K562 (cell line): ENCODE results near the gene AJUBA. TPM values are rescaled to one million over a fixed set of nuclear protein-coding genes. Genes with fewer than 3 reads are reported as not detected.

ENCODE experiments used
- FOXA3 ChIP-seq, 2 experiments: fragments of 450-650 bp in 1 of 2; sonication (generic) in 1 of 2; formaldehyde crosslinking; IDR thresholded peaks in 1 of 2; conservative IDR thresholded peaks in 1 of 2; 2 replicates each; pipeline versions ENCODE4 v1.4.0 to v1.8.0; 2020 to 2022; ENCODE audit warnings: mild to moderate bottlenecking in 2 of 2, missing genetic modification reagents in 1 of 2
- GTF2E2 ChIP-seq: fragments of 200-800 bp; sonication (Bioruptor generic); IDR thresholded peaks from 2 replicates; pipeline ENCODE4 v1.6.1; 2016; ENCODE audit warnings: missing genetic modification characterization, missing compliant biosample characterization
- SPI1 ChIP-seq: IDR thresholded peaks from 2 replicates; pipeline ENCODE4 v1.6.1; 2011; ENCODE audit warnings: low read depth, low read length, control low read depth, borderline replicate concordance
- ZNF121 ChIP-seq: sonication (generic); formaldehyde crosslinking; conservative IDR thresholded peaks from 2 replicates; pipeline ENCODE4 v1.8.0; 2022; ENCODE audit warnings: missing genetic modification reagents
- ZNF384 ChIP-seq: IDR thresholded peaks from 2 replicates; pipeline ENCODE4 v1.6.1; 2012; ENCODE audit warnings: low read depth, low read length, improper control_type of control experiment
- ZNF431 ChIP-seq: sonication (generic); formaldehyde crosslinking; IDR thresholded peaks from 2 replicates; pipeline ENCODE4 v1.8.0; 2022; ENCODE audit warnings: mild to moderate bottlenecking, missing genetic modification reagents
- ZNF780A ChIP-seq: fragments of 250-450 bp; sonication (Bioruptor Pico); IDR thresholded peaks from 2 replicates; pipeline ENCODE4 v1.5.0; 2021; ENCODE audit warnings: mild to moderate bottlenecking
- polyA plus RNA-seq, 8 experiments: library from polyadenylated mRNA; depleted of rRNA in 4 of 8; stranded (reverse) in 5 of 8; unstranded in 3 of 8; fragments of >200 nt; fragmentation: Nextera tagmentation in 2 of 8; fragmentation: Illumina TruSeq in 1 of 8; extraction: Ambion mirVana in 2 of 8; extraction: Trizol in 1 of 8; gene quantifications; 2 replicates each; pipeline versions ENCODE4 v1.2.1 to v1.2.3, GENCODE V29; 2011 to 2014; ENCODE audit warnings: inconsistent platforms in 1 of 8, missing spikeins in 1 of 8
- total RNA-seq, 7 experiments: library from RNA; depleted of rRNA in 6 of 7; stranded (reverse); fragments of >200 nt in 6 of 7; fragmentation: Illumina TruSeq in 2 of 7; extraction: Trizol in 2 of 7; gene quantifications; 2 replicates each; pipeline versions ENCODE4 v1.2.1 to v1.2.3, GENCODE V29; 2011 to 2021; ENCODE audit warnings: low replicate concordance in 1 of 7
- TF ChIP-seq, protein P1 (sequence below): fragments of 450-650 bp; IDR thresholded peaks from 2 replicates; pipeline ENCODE4 v1.6.1; 2016; ENCODE audit warnings: low read depth
- TF ChIP-seq, protein P2 (sequence below): IDR thresholded peaks from 2 replicates; pipeline ENCODE4 v1.6.1; 2011; ENCODE audit warnings: borderline replicate concordance, low read depth, mild to moderate bottlenecking, moderate library complexity, low read length; ENCODE audit not compliant: insufficient read depth, poor library complexity, severe bottlenecking
- TF ChIP-seq, protein P3 (sequence below): sonication (generic); formaldehyde crosslinking; IDR thresholded peaks from 2 replicates; pipeline ENCODE4 v1.8.1; 2023; ENCODE audit warnings: mild to moderate bottlenecking, missing genetic modification reagents
- TF ChIP-seq, protein P4 (sequence below): sonication (generic); formaldehyde crosslinking; IDR thresholded peaks from 2 replicates; pipeline ENCODE4 v1.8.1; 2023; ENCODE audit warnings: mild to moderate bottlenecking, missing genetic modification reagents, moderate library complexity

AJUBA gene
- total and polyA plus RNA-seq, 9 of the 15 experiments (the other 6 are each of a cell fraction or from before 2014, with no cell fraction given) = 0.73 to 4.7 (median 2.8) TPM

DNA sequence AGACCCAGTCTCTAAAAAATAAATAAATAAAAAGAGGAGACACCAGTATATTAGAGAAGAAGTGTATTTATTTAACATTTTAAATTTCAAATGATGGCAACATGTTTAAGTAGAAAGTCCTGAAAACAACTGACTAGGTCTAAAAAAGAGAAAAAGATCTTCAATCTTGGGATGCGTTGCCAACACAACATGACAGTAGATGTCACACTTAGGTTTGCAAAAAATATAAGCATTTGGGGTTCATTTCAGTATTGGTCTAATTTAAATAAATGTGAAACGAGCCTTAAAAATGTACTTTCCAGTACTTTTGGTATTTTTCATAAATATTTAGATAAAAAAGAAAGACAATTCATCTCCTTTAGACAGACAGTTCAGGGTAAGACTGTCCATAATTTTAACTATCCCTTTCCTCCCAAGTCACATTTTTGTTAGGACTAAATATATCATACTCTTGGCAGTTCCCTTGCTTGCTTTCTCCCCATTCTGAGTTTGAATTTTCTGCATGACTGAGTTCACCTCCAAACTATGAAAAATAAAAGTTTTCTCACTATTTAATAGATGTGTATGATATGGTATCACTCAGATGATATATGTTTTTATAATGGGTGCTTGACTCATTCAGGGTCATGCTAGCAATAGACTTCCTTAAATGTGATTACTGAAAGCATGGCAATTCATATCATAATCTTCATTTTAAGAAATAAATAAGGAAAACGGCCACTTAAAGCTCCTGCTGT, 23.3 kb upstream of the AJUBA start (continued):
- TF ChIP-seq, protein P1, sequence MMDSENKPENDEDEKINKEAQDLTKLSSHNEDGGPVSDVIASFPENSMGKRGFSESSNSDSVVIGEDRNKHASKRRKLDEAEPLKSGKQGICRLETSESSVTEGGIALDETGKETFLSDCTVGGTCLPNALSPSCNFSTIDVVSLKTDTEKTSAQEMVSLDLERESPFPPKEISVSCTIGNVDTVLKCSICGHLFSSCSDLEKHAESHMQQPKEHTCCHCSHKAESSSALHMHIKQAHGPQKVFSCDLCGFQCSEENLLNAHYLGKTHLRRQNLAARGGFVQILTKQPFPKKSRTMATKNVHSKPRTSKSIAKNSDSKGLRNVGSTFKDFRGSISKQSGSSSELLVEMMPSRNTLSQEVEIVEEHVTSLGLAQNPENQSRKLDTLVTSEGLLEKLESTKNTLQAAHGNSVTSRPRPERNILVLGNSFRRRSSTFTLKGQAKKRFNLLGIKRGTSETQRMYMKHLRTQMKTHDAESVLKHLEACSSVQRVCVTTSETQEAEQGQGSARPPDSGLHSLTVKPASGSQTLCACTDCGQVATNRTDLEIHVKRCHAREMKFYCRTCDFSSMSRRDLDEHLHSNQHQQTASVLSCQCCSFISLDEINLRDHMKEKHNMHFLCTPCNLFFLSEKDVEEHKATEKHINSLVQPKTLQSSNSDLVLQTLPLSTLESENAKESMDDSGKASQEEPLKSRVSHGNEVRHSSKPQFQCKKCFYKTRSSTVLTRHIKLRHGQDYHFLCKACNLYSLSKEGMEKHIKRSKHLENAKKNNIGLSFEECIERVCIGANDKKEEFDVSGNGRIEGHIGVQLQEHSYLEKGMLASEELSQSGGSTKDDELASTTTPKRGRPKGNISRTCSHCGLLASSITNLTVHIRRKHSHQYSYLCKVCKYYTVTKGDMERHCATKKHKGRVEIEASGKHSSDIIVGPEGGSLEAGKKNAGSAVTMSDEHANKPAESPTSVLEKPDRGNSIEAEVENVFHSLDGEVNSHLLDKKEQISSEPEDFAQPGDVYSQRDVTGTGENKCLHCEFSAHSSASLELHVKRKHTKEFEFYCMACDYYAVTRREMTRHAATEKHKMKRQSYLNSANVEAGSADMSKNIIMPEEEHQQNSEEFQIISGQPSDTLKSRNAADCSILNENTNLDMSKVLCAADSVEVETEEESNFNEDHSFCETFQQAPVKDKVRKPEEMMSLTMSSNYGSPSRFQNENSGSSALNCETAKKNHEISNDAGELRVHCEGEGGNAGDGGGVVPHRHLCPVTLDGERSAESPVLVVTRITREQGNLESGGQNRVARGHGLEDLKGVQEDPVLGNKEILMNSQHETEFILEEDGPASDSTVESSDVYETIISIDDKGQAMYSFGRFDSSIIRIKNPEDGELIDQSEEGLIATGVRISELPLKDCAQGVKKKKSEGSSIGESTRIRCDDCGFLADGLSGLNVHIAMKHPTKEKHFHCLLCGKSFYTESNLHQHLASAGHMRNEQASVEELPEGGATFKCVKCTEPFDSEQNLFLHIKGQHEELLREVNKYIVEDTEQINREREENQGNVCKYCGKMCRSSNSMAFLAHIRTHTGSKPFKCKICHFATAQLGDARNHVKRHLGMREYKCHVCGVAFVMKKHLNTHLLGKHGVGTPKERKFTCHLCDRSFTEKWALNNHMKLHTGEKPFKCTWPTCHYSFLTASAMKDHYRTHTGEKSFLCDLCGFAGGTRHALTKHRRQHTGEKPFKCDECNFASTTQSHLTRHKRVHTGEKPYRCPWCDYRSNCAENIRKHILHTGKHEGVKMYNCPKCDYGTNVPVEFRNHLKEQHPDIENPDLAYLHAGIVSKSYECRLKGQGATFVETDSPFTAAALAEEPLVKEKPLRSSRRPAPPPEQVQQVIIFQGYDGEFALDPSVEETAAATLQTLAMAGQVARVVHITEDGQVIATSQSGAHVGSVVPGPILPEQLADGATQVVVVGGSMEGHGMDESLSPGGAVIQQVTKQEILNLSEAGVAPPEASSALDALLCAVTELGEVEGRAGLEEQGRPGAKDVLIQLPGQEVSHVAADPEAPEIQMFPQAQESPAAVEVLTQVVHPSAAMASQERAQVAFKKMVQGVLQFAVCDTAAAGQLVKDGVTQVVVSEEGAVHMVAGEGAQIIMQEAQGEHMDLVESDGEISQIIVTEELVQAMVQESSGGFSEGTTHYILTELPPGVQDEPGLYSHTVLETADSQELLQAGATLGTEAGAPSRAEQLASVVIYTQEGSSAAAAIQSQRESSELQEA = no peak
- TF ChIP-seq ZNF780A (no peak), GTF2E2 (tag) (no peak), SPI1 (0 out of 2 replicates have a peak, but pooled peaks have one; percentile 14), ZNF121 (no peak), ZNF431 (CRISPR knock-in tag) (no peak), FOXA3 (CRISPR knock-in tag; conservative IDR thresholded peaks at IDR 0.05 in 1 of 2, IDR thresholded peaks at IDR 0.05 in 1 of 2) (no peak), ZNF384 (no peak)
- TF ChIP-seq, protein P2, sequence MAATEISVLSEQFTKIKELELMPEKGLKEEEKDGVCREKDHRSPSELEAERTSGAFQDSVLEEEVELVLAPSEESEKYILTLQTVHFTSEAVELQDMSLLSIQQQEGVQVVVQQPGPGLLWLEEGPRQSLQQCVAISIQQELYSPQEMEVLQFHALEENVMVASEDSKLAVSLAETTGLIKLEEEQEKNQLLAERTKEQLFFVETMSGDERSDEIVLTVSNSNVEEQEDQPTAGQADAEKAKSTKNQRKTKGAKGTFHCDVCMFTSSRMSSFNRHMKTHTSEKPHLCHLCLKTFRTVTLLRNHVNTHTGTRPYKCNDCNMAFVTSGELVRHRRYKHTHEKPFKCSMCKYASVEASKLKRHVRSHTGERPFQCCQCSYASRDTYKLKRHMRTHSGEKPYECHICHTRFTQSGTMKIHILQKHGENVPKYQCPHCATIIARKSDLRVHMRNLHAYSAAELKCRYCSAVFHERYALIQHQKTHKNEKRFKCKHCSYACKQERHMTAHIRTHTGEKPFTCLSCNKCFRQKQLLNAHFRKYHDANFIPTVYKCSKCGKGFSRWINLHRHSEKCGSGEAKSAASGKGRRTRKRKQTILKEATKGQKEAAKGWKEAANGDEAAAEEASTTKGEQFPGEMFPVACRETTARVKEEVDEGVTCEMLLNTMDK = no peak
- TF ChIP-seq, protein P3, sequence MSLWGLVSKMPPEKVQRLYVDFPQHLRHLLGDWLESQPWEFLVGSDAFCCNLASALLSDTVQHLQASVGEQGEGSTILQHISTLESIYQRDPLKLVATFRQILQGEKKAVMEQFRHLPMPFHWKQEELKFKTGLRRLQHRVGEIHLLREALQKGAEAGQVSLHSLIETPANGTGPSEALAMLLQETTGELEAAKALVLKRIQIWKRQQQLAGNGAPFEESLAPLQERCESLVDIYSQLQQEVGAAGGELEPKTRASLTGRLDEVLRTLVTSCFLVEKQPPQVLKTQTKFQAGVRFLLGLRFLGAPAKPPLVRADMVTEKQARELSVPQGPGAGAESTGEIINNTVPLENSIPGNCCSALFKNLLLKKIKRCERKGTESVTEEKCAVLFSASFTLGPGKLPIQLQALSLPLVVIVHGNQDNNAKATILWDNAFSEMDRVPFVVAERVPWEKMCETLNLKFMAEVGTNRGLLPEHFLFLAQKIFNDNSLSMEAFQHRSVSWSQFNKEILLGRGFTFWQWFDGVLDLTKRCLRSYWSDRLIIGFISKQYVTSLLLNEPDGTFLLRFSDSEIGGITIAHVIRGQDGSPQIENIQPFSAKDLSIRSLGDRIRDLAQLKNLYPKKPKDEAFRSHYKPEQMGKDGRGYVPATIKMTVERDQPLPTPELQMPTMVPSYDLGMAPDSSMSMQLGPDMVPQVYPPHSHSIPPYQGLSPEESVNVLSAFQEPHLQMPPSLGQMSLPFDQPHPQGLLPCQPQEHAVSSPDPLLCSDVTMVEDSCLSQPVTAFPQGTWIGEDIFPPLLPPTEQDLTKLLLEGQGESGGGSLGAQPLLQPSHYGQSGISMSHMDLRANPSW (CRISPR knock-in tag) = no peak
- TF ChIP-seq, protein P4, sequence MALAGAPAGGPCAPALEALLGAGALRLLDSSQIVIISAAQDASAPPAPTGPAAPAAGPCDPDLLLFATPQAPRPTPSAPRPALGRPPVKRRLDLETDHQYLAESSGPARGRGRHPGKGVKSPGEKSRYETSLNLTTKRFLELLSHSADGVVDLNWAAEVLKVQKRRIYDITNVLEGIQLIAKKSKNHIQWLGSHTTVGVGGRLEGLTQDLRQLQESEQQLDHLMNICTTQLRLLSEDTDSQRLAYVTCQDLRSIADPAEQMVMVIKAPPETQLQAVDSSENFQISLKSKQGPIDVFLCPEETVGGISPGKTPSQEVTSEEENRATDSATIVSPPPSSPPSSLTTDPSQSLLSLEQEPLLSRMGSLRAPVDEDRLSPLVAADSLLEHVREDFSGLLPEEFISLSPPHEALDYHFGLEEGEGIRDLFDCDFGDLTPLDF = no peak
